Stimulated activated CD4-positive, alpha-beta T cell treated with anti-CD3 and anti-CD28 coated beads, Interleukin-2, amount 100 ng/mL, for 24 hours (primary cell): ENCODE data around the gene UBE2D2.
"Not testable (repeated sequence)": the region's sequence is repeated elsewhere in the genome, so short reads cannot be mapped to it uniquely, and the experiment has no call there.

Experiments
- DNase-seq, 2 donors: peaks; one replicate each; pipeline ENCODE4 v3.0.0-alpha.2; 2020

UBE2D2 gene

DNA sequence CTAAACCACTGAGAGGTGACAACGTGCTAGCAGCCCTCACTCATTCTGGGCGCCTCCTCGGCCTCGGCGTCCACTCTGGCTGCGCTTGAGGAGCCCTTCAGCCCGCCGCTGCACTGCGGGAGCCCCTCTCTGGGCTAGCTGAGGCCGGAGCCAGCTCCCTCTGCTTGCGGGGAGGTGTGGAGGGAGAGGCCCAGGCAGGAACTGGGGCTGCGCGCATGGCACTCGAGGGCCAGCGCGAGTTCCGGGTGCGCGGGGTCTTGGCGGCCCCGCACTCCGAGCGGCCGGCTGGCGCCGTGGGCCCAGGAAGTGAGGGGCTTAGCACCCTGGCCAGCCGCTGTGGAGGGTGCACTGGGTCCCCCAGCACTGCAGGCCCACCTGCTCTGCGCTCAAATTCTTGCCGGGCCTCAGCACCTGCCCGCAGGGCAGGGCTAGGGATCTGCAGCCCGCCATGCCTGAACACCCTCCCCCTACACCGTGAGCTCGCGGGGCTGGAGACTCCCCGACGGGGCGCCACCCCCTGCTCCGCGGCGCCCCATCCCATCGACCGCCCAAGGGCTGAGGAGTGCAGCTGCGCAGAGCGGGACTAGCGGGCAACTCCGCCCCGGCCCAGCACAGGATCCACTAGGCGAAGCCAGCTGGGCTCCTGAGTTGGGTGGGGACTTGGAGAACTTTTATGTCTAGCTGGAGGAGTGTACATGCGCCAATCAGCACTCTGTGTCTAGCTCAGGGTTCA lies 11.8 kb upstream of the UBE2D2 start:
- no peak for DNase-seq

GRCh38 chr5:139550051-139550872 lies 10.9 kb upstream of the UBE2D2 start:
- not testable (repeated sequence) for DNase-seq

GRCh38 chr5:139551191-139551889 lies 9.8 kb upstream of the UBE2D2 start:
- DNase-seq, result no peak

- no peak for DNase-seq
These were observed 8.1 kb upstream of the UBE2D2 start for GRCh38 chr5:139552893-139553575.

DNA sequence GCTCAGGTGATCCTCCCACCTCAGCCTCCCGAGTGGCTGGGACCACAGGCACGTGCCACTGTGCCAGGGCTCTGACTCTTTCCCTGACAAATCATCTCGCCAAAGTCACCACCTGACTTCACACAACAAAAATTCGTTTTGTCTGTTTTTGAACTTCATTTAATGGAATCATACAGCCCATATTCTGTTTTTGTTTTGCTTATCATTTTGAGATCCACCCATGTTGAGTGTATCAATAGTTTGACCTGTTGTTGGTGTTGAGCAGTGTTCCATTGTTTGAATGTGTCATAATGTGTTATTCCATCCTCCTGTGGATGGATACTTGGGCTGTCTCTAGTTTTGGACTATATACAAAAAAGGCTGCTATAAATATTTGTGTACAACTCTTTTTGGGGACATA lies 6.9 kb upstream of the UBE2D2 start:
- no peak for DNase-seq

- no peak for DNase-seq
These were observed 3.3 kb upstream of the UBE2D2 start for GRCh38 chr5:139557811-139558210.

DNA sequence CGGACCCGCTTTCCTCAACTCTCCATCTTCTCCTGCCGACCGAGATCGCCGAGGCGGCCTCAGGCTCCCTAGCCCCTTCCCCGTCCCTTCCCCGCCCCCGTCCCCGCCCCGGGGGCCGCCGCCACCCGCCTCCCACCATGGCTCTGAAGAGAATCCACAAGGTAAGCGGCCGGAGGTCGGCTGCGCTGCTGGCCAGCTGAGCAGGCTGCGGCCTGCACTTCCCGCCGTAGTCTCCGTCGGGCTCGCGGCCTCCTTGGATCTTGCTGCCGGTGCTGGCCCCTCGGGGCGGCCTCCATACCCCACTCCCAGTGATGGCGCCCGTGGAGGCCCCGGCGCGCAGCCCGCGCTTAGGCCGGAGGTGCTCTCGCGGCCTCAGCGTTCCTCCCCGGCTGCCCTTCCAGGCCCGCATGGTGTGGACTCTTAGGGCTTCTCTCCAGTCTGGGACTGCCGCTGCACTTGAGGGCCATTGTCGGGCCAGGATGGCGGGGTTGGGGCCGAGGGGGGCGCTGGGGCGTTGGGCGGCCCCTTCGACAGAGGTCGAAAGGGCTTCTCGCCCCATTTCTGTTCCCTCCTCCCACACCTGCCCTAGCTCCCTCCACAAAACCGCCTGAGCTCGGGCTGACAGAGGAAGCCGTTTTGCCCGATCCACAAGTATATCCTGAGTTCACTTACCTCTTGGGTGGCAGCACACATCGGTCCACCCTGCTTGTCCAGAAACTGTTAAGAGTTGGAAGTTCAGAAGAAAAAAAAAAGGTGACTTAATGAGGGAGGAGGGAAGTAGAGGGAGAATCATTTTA lies 714 bp downstream of the UBE2D2 start:
- DNase-seq, result peak in 1 of 2 donors; percentile 64

- DNase-seq, result no peak
These were observed 1.7 kb downstream of the UBE2D2 start for GRCh38 chr5:139562847-139563246.

DNA sequence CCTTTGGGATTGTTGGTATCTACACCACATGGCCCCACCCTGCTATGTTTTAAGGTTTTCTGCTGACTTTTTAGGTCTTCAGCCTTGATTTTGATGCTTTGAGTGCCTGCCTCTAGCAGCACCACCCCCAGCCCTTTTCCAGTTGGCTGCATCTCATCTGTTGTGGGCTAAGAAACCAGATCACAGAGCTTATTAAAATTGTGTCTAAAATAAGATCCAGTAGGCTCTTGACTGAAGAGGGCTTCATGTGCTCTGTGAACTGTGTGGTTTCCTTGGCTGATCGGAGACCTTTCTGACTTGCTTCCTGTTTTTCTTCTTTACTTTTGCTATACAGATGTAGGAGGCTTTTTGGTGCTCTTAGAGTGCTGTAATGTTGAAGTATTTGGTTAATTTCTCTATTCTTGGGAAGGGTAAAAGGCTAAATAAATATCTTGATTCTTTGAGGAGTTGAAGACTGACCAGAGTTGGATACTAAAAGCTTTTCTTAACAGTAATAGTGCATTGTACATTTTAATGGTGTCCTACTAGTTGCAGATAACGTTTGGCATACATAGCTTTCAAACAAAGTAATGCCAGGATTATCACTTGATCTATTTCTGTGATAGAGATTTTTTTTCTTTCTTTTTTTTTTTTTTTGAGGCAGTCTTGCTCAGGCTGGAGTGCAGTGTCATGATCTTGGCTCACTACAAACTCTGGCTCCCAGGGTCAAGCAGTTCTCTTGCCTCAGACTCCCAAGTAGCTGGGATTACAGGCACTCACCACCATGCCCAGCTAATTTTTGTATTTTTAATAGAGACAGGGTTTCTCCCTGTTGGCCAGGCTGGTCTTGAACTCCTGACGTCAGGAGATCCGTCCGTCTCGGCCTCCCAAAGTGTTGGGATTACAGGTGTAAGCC lies 4.5 kb downstream of the UBE2D2 start:
- DNase-seq, result peak in 1 of 2 donors; percentile 27

DNA sequence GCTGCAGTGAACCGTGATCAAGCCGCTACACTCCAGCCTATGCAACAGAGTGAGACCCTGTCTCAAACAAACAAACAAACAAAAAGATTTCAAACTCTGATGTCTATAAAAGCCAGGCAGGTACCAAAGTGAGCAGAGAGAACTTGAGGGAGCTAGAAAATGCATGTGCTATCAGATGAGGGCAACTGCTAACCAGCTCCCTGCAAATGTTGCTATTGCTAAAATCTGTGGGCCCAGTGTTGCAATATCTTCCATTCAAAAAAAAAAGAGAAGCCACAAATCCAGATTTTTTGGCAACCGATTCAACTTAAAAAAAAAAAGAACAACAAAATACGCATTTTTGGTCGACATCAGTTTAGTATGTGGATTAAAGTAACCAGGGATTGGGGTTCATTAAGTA lies 5.5 kb downstream of the UBE2D2 start:
- no peak for DNase-seq

DNA sequence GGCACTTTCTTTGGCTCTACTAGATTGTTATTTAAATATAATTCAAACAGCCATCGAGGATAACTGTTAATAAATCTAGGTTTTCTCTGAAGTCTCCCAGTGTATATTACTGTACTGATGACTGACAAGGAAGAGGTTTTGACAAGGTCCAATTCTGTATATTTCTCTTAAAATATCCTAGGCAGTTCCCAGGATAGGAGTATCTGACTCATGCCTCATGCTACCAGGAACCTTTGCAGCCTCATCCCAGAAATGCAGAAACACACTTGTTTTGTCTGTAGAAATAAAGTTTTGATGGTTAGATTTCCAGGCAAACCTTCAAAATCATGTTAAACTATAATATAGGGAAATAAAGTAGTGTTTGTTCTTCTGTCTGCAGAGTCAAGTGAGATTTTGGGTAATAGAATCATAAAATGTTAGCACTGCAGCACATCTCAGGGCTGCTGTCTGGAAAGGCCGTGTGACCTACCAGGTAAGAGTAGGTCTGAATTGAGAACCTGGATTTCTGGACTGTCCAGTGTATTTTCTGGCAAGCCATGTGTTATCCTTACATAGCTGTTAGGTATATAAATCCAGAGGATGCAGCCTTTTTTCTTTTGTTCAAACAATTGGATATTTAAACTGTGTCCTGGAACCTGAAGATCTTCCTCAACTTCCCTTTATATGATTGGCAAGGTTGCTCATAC lies 8.3 kb downstream of the UBE2D2 start:
- no peak for DNase-seq

- no peak for DNase-seq
These were observed 10.4 kb downstream of the UBE2D2 start for GRCh38 chr5:139571543-139571942.

GRCh38 chr5:139571966-139572365 lies 10.8 kb downstream of the UBE2D2 start:
- no peak for DNase-seq

DNA sequence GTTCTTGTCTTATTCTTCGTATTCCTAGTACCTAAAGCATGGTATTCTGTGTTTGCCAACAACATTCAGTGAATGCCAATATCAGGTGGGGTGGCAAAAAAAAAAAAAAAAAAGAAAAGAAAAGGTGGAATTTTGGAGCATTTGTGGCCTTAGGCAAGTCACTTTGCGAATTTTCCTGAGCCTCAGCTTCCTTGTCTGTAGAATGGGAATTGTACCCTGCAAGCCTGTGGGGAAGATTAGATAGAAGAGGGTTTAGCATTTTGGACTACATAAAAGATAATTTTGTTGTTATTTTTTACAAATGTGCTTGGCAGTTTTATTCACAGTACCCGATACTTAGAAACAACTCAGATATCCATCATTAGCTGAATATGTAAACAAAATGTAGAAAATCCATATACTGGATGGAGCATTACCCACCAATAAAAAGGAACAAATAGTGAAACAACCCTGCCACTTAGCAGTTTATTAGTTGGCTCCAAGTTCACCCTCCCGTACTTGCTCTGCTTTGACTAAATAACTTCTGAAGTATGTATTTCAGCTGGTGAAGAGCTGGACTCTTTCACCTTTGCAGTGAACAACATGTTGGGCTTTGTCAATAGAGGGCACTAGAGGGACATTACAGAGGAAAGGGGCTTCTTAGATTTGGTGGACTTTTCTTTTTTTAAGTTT lies 13.6 kb downstream of the UBE2D2 start:
- DNase-seq, result no peak

- no peak for DNase-seq
These were observed 14.1 kb downstream of the UBE2D2 start for GRCh38 chr5:139575313-139575646.

GRCh38 chr5:139575751-139576150 lies 14.6 kb downstream of the UBE2D2 start:
- DNase-seq, result peak; percentile 24 to 27

DNA sequence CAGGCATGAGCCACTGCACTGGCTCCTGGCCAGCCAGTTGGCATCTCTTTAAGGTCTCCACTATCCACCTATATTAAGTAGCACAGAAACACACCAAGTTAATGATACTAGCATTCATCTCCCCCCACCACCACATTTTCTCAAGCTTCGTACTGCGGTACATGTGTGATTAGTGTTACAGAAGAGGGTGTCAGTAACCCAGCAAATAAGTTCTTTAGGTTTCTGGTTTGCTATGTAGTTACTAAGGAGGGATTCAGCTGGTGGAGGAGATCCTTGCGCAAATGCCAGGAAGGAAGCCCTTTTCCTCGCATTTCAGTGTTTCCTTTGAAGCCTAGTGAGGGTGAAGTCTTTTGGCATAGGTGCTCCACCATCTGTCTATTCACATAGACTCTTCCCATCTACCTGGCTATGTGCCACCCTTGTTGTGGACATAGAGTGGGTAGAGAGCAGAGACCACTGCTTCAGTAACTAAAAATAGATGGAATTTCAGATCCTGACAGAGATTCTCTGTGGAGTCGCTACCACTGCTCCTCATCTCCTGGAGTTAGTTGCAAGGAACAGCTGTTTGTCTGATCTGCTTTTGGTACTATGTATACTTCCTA lies 16.7 kb downstream of the UBE2D2 start:
- no peak for DNase-seq

GRCh38 chr5:139578325-139578724 lies 17.2 kb downstream of the UBE2D2 start:
- DNase-seq, result no peak

DNA sequence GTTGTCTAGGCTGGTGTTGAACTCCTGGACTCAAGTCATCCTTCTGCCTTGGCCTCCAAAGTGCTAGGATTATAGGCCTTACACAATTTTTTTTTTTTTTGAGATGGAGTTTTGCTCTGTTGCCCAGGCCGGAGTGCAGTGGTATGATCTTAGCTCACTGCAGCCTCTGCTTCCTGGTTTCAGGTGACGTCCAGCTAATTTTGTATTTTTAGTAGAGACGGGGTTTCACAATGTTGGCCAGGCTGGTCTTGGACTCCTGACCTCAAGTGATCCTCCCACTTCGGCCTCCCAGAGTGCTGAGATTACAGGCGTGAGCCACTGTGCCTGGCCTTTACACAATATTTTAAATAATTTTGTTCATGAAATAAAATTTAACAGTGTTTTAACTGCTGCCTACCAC lies 21.0 kb downstream of the UBE2D2 start:
- not testable (repeated sequence) for DNase-seq

- DNase-seq, result no peak
These were observed 23.0 kb downstream of the UBE2D2 start for GRCh38 chr5:139584137-139584536.
